ENCODE data around the gene CACNA1G.

CACNA1G gene

DNA sequence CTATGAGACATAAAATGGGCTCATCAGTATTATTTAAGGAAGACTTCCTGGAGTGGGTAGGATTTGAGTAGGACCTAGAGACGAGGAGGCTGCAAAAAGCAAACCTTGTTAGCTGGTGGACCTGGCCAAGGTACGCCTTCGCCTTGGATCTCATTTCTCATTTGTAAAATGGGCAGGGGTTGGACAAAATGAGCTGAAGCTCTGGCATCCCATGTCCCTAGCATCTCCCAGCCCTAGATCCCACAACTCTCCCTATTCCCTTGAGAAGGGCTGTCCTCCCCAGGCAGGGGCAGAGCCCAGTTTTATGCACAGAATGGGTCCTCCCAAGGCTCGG, 13.8 kb upstream of the CACNA1G start:
- TF ChIP-seq CTCF (conservative IDR thresholded peaks at IDR 0.05; ENCODE audit: low read length) (no peak), EZH2phosphoT487 (IDR thresholded peaks at IDR 0.05; ENCODE audit: borderline replicate concordance) (no peak)
- peak overlapping the region; percentile 89 for H3K9ac ChIP-seq (ENCODE audit: low read depth, low read length, poor library complexity, severe bottlenecking)

GRCh38 chr17:50547035-50547735, 13.3 kb upstream of the CACNA1G start, which contains the start of gene SPATA20:
TSS of gene SPATA20 (plus strand) at chr17:50547174. CDS start at chr17:50547209, 35 bp downstream.
- H3K36me3 ChIP-seq (ENCODE audit: insufficient read depth, low read length) = no peaks in the 10 kb centered on the region
- H3F3A ChIP-seq (ENCODE audit: low read depth) = no peaks in the 10 kb centered on the region
- H3K9ac ChIP-seq (ENCODE audit: low read depth, low read length, poor library complexity, severe bottlenecking) = peak within 1 kb of the TSS; percentile 89
- H3K9me3 ChIP-seq (ENCODE audit: insufficient read depth, low read depth, low read length) = no peaks in the 10 kb centered on the region
- H3K4me2 ChIP-seq (ENCODE audit: low read depth, low read length, poor library complexity, severe bottlenecking) = peak within 1 kb of the TSS; percentile 93
- H4K20me1 ChIP-seq (ENCODE audit: insufficient read depth, low read length, poor library complexity, severe bottlenecking) = no peaks in the 10 kb centered on the region
- peak; percentile 95 for TF ChIP-seq CTCF (conservative IDR thresholded peaks at IDR 0.05; ENCODE audit: low read length)
- no peak for TF ChIP-seq EZH2phosphoT487 (IDR thresholded peaks at IDR 0.05; ENCODE audit: borderline replicate concordance)
- peak within 1 kb of the TSS; percentile 89 for H3K4me3 ChIP-seq (ENCODE audit: low read length, poor library complexity, severe bottlenecking)
- peak within 1 kb of the TSS; percentile 71; the same call in 1 of the 2 replicates for H2AFZ ChIP-seq (ENCODE audit: low read length)
- no peaks in the 10 kb centered on the region for H3K27me3 ChIP-seq (ENCODE audit: insufficient read depth, low read length, poor library complexity, severe bottlenecking)
- peaks cover 22% of the 10 kb centered on the region for H3K4me1 ChIP-seq (ENCODE audit: insufficient read depth, low read length, poor library complexity, severe bottlenecking)
- H3K79me2 ChIP-seq (ENCODE audit: insufficient read depth, low read length) = peaks cover 16% of the 10 kb centered on the region
- no peaks in the 10 kb centered on the region for H3K9me2 ChIP-seq (replicated peaks; ENCODE audit: low read depth, low read length)

More for the DNA sequence above, 13.8 kb upstream of the CACNA1G start:
- H3K9me3 ChIP-seq (ENCODE audit: insufficient read depth, low read depth, low read length) = no peaks in the 10 kb centered on the region
- no peaks in the 10 kb centered on the region for H4K20me1 ChIP-seq (ENCODE audit: insufficient read depth, low read length, poor library complexity, severe bottlenecking)
- no peaks in the 10 kb centered on the region for H3F3A ChIP-seq (ENCODE audit: low read depth)
- no peaks in the 10 kb centered on the region for H3K36me3 ChIP-seq (ENCODE audit: insufficient read depth, low read length)
- H3K4me2 ChIP-seq (ENCODE audit: low read depth, low read length, poor library complexity, severe bottlenecking) = peak overlapping the region; percentile 93
- H2AFZ ChIP-seq (ENCODE audit: low read length) = peak overlapping the region; percentile 32; the same call in 1 of the 2 replicates
- H3K4me3 ChIP-seq (ENCODE audit: low read length, poor library complexity, severe bottlenecking) = peak overlapping the region; percentile 89
- H3K4me1 ChIP-seq (ENCODE audit: insufficient read depth, low read length, poor library complexity, severe bottlenecking) = peaks cover 22% of the 10 kb centered on the region
- no peaks in the 10 kb centered on the region for H3K9me2 ChIP-seq (replicated peaks; ENCODE audit: low read depth, low read length)
- peaks cover 16% of the 10 kb centered on the region for H3K79me2 ChIP-seq (ENCODE audit: insufficient read depth, low read length)
- H3K27me3 ChIP-seq (ENCODE audit: insufficient read depth, low read length, poor library complexity, severe bottlenecking) = no peaks in the 10 kb centered on the region

DNA sequence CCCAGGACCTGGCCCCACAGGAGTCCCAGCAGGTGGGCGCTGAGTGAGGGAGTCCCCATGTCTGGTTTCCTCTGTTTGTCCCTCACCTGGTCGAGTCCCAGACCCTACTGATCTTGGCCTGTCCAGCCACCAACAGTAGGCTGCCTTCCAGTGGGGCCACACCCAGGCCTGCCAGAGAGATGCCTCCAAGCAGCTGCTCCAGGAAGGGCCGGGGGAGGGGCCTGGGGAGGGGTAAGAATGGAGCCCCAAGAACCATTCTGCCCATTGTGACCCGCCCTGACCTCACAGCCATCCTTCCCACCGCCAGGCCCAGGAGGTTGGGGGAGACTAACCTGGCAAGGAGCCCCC, 12.8 kb upstream of the CACNA1G start:
- H3K4me2 ChIP-seq (ENCODE audit: low read depth, low read length, poor library complexity, severe bottlenecking) = peak overlapping the region; percentile 93
- H3K36me3 ChIP-seq (ENCODE audit: insufficient read depth, low read length) = no peaks in the 10 kb centered on the region
- H3K9me2 ChIP-seq (replicated peaks; ENCODE audit: low read depth, low read length) = no peaks in the 10 kb centered on the region
- H3K4me3 ChIP-seq (ENCODE audit: low read length, poor library complexity, severe bottlenecking) = peak overlapping the region; percentile 89
- peaks cover 16% of the 10 kb centered on the region for H3K79me2 ChIP-seq (ENCODE audit: insufficient read depth, low read length)
- peak overlapping the region; percentile 89 for H3K9ac ChIP-seq (ENCODE audit: low read depth, low read length, poor library complexity, severe bottlenecking)
- H3F3A ChIP-seq (ENCODE audit: low read depth) = no peaks in the 10 kb centered on the region
- H2AFZ ChIP-seq (ENCODE audit: low read length) = peak overlapping the region; percentile 71; the same call in 1 of the 2 replicates
- no peaks in the 10 kb centered on the region for H3K27me3 ChIP-seq (ENCODE audit: insufficient read depth, low read length, poor library complexity, severe bottlenecking)
- TF ChIP-seq EZH2phosphoT487 (IDR thresholded peaks at IDR 0.05; ENCODE audit: borderline replicate concordance) (no peak), CTCF (conservative IDR thresholded peaks at IDR 0.05; ENCODE audit: low read length) (no peak)
- no peaks in the 10 kb centered on the region for H4K20me1 ChIP-seq (ENCODE audit: insufficient read depth, low read length, poor library complexity, severe bottlenecking)
- H3K9me3 ChIP-seq (ENCODE audit: insufficient read depth, low read depth, low read length) = no peaks in the 10 kb centered on the region
- H3K4me1 ChIP-seq (ENCODE audit: insufficient read depth, low read length, poor library complexity, severe bottlenecking) = peaks cover 18% of the 10 kb centered on the region

Data from Loucy (cell line).